ENCODE data around the gene AGPS.

- no peak for TF ChIP-seq CTCF (conservative IDR thresholded peaks at IDR 0.05; ENCODE audit: low read depth, low read length)
- TF ChIP-seq EZH2 (IDR thresholded peaks at IDR 0.05; ENCODE audit: borderline replicate concordance, low read depth, low read length, poor library complexity, severe bottlenecking) = no peak
These were observed 199.8 kb downstream of the AGPS start for GRCh38 chr2:177592397-177592796.
